Measurements from ENCODE around the gene METTL25B.

Gene METTL25B

DNA sequence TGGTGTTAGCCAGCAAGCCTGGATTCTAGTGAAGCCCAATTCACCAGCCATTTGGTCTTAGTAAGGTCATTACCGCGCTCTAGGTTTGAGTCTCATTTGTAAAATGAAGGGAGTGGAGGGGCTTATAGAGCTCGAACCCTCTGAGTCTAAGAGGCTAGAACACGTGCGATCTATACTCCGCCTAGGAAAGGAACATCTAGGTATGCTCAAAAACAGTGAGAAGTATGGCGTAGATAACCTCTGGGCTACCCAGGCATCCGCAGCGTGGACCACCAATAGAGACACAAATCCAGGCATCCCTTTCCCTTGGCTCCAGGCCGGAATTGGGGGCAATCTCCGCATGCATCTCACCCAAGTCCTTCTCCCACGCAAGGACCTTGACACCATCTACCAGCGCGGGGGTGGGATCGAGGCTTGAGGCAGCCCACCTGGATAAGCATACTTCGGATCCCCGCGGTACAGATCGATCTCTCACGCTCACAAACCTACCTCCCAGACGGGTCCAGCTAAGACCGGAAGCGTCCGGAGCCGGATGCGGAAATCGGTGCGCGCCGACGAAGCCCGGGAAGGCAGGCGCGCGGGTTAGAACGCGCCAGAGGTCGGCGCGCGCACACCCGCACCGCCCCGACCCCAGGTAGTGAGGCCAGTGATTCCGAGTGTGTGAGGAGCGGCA lies at the start of gene METTL25B:
Gene METTL25B, plus strand, starts transcription at position 544 of the 673 bp plus-strand sequence. CDS start 636 bp downstream, outside the sequence.
- DNase-seq (ENCODE audit: low read depth in 2 of 2) = peak in 1 of 2 donors; percentile 70

DNA sequence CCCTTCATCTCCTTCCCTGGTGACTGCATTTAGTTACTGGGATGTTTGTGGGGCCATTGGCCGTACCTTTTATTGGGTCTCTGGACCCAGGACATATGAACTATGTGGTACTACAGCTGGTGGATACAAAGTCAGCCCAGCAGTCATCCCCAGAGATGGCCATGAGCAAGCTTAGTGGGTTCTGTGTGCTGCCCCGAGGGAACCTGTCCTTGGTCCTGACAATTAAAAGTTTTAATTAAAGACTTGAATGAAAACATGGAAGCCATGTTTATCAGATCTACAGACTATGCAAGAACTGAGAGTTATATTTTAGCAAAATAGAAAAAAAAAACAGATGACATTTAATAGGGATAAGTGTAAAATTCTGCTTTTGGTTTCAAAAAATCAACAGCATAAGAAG lies 48.2 kb upstream of the METTL25B start:
- no peak for DNase-seq (ENCODE audit: low read depth in 2 of 2)

DNA sequence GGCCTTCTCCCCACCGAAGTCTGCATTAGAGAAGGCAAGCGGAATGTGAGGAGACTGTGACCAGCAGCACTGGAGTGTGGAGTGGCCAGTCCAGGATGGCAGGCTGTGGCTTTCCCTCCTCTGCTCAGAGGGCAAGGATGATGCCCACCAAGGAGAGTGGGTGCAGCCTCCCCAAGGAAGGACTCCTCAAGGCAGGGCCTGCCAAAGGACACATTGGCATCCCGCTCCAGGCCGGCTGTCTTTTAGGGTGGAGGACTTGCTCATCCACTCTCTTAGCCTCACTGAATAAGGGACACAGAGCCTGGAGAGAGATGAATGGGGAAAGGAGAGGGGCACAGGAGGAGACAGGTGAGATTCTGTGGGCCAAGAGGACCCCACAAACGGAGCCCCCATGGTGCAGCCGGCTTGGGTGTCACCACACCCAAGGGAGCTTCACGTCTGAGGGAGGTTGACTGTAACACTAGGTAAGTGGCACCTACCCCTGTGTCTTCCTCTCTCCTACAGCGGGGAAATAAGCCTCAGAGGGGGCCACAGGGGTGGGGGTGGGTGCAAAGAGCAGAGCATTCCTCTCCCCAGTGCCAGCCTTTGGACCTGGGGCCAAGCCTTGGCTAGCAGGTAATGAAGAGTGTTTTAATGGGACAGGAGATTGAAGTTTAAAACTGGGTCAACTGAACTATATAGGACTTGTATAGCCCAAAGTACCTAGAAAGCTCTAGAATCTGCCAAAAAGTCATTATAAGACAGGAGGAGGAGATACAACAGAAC lies 46.9 kb upstream of the METTL25B start:
- no peak for DNase-seq (ENCODE audit: low read depth in 2 of 2)

DNA sequence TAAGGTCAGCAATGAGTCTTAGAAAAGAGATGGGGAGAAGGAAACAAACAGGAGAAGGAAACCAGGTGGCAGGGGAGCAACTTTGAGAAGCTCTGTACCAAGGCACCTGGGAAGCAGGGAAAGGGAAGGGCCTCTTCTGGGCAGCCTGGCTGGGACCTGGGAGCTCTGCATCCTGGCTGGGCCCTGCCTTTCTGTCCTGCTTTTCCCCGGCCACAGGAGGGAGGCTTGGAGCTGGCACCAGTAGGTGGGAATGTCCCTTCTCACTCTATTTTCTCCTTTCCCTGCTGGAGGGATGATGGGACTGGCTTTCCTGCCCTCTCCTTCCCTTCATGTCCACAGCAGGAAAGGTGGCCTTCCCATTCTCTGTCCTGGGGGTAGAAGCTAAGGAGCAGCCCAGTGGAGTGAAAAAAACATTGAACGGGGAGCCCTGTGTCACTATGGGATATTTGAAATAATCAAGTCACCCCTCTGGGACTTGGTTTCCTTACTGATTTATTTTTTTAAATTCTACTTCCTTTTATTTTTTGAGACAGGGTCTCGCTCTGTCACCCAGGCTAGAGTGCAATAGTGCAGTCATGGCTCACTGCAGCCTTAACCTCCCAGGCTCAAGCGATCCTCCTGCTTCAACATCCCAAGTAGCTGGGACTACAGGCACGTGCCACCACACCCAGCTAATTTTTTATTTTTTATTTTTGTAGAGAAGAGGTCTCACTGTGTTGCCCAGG lies 45.9 kb upstream of the METTL25B start:
- DNase-seq (ENCODE audit: low read depth in 2 of 2) = no peak

DNA sequence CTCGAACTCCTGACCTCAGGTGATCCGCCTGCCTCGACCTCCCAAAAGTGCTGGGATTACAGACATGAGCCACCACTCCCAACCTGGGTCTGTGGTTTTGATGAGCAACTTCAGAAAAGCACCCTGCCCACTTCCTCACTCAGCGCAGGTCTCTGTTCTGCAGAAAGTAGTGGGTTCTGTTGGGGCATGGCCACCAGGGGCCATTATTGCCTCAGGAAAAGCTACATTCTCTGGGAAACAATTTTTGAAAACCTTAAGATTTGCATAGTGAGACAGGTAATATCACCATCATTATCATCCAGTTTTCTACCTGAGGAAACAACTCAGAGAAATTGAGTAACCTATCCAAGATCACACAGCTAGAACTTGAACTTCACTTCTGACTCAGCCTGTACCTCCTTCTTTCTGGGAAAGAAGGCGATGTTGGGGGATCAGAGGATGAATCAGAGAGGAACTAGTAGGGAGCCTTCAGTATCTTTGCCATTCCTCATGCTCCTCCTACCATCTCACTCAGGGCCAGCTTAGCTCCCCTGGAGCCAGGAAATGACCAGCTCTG lies 44.0 kb upstream of the METTL25B start:
- no peak for DNase-seq (ENCODE audit: low read depth in 2 of 2)

DNA sequence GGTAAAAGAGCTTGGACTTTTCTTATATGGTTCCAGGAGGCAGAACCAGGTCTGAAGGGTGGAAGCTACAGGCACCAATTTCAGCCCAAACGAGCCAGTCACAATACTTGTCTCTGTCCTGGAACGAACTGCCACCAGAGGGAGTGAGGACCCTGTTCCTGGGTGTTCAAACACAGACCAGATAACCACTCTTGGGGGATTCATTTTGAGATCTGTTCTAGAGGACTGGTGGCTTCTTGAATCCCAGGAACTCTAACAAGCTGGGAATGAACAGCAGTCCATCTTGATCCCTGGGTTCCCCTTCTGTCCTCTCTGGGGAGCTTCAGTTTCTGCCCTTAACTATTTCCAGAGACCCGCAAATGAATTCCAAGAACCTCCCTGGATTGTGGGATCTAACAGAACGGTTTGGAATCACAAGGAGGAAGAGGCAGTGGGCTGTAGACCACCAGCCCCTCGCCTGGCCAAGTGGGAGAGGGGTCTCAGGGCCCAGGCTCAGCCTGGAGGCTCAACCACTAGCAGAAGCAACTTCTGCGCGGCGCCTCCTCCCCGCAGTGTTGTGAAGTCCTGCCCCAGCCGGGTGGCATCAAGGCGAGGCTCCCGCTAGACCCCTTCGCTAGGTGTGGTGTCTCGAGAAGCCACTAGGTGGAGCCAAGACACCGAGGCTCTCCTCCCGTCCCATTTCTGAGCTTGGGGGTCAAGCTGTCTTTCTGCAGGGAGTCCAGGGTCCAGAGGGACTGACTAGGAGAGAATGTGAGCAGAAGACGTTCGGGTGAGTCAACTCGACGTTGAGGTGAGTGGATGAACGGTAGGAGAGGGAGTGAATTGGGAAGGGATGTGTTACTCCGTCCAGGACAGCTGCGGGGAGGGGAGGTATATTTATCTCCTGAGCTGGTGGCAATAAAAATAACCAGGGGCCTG lies 39.0 kb upstream of the METTL25B start:
- peak; percentile 60 to 71 for DNase-seq (ENCODE audit: low read depth in 2 of 2)

DNA sequence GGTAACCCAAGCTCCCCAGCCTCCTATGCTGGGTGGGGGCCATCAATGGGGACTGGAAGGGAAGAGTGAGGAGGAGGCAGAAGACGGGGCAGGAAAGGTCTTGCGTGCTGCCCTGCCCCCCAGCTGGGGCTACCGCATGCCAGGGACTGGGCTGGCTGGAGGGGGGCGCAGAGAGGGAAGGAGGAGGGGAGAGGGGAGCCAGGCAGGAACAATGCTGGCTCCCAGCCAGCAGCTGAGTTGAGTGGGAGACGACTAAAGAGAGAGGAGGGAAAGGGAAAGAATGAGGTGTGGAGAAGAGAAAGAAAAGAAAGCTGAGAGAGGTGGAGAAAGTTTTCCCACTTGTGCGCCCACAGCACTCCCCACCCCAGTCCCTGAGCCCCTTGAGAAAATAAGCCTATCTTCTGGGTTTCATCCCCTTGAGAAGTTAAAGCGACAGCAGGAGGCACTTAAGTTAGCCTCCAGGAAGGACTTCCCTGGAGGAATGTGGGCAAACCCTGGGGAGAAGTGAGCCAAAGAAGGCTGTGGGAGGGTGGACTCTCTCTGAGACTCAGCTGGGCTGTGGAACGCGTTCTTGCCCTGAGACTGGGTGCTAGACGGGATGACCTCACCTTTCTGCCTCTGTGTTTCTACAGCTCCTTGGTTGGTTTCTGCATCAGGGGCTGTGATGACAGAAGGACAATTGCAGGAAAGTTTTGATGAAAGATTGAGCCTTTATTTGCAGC lies 38.2 kb upstream of the METTL25B start:
- no peak for DNase-seq (ENCODE audit: low read depth in 2 of 2)

DNA sequence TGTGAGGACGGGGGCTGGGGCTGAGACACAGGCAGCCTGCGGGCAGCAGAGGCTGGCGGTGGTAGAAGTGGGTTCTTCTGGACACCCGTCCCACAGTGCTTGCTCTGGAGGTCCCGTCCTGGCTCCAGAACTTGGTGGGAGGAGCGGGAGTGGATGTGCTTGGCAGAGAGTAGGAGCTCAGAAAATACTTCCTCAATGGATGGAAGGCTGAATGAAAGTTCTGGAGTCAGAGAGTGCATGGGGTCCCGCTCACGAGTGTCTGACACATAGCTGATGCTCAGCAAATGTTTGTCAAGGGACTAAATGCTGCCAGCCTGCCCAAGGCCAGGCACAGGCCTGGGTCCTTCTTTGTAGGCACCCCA lies 37.6 kb upstream of the METTL25B start:
- no peak for DNase-seq (ENCODE audit: low read depth in 2 of 2)

DNA sequence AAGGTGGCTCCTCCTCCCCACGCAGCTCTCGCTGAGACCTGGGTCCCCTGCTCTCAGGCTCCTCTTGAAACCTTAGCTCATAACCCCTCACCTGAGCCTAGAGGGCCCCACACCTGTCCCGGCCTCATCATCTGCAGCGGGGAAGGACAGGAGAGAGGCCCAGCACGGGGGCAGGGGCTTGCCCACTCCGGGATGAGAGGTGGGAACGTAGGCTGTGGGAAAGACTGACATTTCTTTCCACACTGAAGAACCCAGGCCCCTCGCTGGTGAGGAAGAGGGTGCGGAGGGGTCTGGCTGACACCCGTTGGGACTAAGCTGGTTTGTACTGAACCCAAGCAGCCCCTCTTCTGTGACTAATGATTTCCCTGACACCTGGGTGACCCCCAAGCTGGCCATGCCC lies 37.1 kb upstream of the METTL25B start:
- DNase-seq (ENCODE audit: low read depth in 2 of 2) = no peak

DNA sequence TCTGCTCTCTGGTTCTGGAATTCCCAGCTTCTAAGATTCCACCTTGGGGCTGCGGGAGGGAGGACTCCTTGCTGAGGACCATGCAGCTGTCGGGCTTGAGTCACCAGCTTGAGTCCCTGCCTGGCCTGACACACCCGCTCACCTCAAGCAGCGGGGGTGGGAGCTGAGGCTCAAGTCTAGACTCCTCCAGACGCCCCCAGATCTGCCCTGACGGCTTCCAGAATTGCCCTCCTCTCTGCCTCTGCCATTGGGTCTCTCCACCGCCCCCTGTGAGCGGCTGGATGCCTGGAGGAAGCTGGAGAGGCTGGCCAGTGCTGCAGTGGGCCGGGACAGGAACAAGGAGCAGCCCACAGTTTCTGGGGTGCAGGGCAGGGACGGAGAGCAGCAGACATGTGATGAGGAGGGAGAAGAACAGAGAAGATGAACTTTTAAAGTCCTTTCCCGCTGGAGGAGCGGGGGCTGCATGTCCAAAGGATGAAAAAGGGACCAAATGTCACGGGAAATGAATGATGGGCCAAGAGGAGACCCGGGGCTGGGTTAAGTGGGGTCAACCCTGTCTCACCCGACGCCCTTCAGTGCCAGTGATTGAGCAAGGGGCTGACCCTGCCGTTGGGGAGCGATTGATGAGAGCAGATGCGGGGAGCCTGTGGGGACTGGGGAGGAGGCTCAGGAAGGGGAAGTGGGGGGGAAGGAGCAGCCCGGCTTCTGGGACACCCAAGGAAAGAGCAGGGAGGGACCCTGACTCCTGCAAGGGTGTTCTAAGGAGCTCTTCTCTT lies 36.4 kb upstream of the METTL25B start:
- DNase-seq (ENCODE audit: low read depth in 2 of 2) = no peak

DNA sequence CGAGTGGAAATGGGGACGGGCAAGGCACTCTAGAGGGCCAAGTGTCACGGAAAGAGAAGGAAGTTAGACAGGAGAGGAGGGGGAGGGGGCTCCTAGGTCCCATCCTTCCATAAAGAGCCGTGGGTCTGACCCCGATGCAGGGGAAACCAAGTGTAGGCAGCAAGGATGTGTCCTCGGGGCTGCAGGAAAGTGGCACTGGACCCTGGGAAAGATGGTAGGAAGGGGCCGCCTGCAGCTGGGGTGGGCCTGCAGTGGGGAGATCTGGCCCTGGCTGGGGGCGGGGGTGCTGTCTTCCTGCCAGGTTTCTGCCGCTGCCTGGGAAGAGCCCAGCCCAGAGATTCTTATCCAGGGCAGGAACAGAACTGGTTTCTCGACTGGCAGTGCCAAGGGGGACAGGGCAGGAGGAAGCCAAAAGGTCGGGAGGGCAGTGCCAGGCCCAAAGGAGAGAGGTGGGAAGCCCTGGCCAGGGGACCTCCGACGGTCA lies 35.8 kb upstream of the METTL25B start:
- no peak for DNase-seq (ENCODE audit: low read depth in 2 of 2)

DNA sequence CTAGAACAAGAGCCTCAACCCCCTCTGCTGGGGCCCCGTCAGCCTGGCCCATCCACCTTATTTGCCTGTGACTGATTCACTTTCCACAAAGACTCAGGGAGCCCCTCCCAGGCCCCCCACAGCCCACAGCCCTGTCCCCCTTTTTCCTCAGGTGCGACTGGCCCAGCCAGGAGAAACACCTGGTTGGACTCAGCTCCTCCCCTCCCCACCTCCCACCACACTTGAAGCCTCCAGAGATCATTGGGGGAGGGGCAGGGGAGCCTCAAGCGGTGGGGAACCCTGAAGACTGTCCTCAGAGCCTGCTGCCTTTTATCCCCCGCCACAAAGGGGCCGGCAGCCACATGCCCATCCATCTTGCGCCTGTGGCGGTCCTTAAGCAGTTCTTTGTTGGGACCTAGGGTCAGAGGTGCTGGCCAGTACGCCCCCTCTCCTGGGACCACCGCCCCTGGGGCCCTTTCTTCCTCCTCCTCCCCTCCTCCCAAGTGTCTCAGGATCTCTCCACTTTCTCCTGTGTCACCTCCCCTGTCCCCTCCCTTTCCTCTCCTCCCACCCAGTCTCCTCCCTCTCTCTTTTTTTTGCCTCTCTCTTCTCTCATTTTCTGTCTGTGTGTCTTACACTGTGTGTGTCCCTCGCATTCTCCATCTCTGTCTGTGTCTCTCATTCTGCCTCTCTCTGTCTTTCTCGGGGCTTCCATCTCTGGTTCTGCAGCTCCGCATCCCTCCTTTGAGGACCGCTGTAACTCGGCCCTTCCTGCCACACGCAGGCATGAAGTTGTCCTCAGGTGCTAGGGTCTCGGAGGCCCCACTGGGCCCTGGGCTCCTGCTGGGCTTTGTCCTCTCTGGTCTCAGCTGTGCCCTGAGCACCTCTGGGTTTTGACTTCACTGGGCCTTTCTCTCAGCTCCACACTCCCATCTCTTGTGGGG lies 35.1 kb upstream of the METTL25B start:
- DNase-seq (ENCODE audit: low read depth in 2 of 2) = no peak

DNA sequence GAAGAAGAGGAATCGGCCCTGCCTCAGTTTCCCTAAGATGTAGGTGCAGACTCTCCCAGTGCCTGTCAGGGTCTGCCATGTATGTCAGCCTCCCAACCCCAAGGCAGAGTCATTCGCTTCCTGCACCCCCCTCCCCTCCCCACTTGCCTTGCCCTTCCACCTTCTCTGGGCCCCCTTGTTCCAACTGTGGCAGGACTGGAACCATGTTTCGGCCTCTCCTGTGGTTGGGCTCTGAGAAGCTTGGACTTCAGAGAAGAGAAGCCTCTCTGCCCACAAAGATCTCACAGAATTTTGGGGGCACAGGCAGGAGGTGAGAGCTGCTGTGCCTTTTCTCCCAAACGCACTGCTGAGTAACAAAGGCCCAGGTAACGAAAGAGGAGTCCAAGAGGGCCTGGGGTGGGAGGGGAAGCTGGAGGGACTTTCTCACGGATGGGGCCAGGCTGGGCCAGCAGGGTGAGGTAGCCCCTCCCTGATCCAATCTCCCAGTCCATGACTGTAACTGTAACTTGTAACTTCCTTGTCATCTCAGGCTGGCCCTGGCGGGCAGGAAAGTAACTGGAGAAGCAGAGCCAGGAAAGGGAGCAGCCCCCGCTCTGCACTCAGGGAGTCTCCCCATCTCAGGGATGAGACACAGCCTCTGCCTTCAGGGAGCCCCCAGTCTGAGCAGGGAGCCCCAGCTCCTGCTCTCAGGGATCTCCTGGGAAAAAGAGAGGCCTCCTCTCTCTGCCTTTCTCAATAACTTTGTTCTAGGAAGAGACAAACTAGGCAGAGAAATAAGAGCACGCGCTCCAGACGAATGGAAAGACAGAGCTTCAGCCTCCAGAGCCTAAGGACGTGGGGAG lies 34.2 kb upstream of the METTL25B start:
- DNase-seq (ENCODE audit: low read depth in 2 of 2) = no peak

DNA sequence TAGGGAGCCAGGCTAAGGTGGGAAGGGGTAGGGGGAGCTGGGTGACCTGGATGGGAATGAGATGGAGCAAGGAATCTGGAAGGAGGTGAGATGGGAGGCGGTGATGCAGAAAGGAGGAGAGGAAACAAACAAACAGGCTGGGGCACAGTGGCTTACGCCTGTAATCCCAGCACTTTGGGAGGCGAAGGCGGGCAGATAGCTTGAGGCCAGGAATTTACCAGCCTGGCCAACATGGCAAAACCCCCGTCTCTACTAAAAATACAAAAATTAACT lies 33.6 kb upstream of the METTL25B start:
- DNase-seq (ENCODE audit: low read depth in 2 of 2) = no peak

DNA sequence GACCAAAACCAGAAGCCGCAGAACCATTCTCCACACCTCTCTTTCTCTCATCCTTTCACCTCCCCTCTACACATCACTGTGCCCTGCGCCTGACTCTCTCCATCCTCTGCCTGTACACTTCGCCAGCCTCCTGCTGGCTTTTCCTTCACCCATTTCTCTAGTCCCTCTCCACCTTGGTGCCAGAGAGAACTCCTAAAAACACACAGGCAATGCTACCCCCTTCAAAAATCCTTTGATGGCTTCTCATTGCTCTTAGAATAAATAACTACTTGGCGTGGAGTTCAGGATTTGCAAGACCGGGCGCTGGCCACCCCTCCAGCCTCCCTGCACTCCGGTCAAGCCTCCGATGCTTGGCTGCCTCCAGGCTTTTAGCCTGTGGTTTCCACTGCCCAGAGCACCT lies 31.5 kb upstream of the METTL25B start:
- DNase-seq (ENCODE audit: low read depth in 2 of 2) = no peak

DNA sequence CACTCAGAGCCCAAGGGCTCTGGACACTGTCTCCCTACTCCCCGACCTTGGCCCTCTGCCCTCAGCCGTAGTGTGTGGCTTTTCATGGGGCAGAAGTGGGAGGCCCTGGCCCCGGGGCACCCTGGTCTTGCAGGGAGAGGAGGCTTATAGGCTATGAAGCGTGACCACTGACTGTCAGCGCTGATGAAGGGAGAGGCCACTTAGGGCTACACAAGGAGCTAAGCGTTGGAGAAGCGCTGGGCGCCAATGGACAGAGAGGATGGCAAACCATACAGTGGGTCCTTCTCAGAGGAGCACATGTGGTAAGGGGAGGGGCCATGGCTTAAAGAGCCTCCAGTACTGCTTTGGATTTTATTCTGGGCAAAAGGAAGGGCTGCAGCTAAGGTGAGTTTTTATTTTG lies 30.8 kb upstream of the METTL25B start:
- DNase-seq (ENCODE audit: low read depth in 2 of 2) = no peak

DNA sequence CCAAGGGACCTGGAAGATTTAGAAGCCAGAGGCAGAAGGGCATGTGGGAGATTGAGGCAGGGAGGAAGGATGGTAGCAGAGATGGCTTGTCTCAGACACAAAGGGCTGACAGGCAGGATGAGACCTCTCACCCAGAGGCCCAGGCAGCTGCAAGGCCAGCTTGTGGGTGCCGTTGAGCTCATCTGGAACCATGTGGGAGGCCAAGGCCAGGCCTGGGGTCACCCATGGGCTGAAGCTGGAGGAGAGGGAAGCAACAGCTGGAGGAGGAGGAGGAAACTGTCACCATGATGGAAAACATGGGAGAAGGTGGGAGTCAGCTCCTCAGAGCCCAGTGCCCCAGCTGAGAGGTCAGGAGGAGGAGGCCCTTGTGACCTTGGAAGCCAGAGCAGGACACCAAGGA lies 29.3 kb upstream of the METTL25B start:
- no peak for DNase-seq (ENCODE audit: low read depth in 2 of 2)
